IMR-90 (cell line): Measurements from ENCODE around the gene AUTS2. TPM values are rescaled to one million over a fixed set of nuclear protein-coding genes. Genes with fewer than 3 reads are reported as not detected.

Experiments used
- ATAC-seq: fragments of 200-7000 bp; cut with Tn5 transposase; 2 replicates; pipeline ENCODE4 v1.9.1; 2020; ENCODE audit warnings: low read depth, mild to moderate bottlenecking, moderate library complexity
- BruUV-seq: library from RNA; stranded (reverse); fragments of 400-500 nt; replicated peaks from 2 replicates; lab custom pipeline; 2021; lab: Mats Ljungman, UMichigan
- CTCF ChIA-PET: fragments of 300-600 bp; formaldehyde crosslinking; extraction: SDS; loops from one replicate; lab custom pipeline; 2021; ENCODE audit warnings: antibody characterized with exemption; lab: Yijun Ruan, JAX
- POLR2A ChIA-PET: fragments of 300-600 bp; sonication (Branson Sonifier 250); formaldehyde crosslinking; loops from one replicate; lab custom pipeline; 2022; ENCODE audit warnings: antibody characterized with exemption; ENCODE audit not compliant: unreplicated experiment; lab: Charles Lee
- DNase-seq: peaks from one replicate; pipeline ENCODE4 v3.0.0; 2013
- H2AFZ ChIP-seq: replicated peaks from 2 replicates; pipeline ENCODE3; 2013; ENCODE audit warnings: low read length, mild to moderate bottlenecking; ENCODE audit not compliant: poor library complexity
- H2AK5ac ChIP-seq: 2 replicates; pipeline ENCODE4 v1.6.1; 2013; ENCODE audit warnings: low read depth, low read length, inconsistent platforms
- H2AK9ac ChIP-seq: replicated peaks from 2 replicates; pipeline ENCODE3; 2013; ENCODE audit warnings: mild to moderate bottlenecking, low read depth, low read length, moderate library complexity; ENCODE audit not compliant: poor library complexity
- H2BK120ac ChIP-seq: 2 replicates; pipeline ENCODE4 v1.6.1; 2013; ENCODE audit warnings: low read depth, low read length, inconsistent platforms
- H2BK15ac ChIP-seq: 3 replicates; pipeline ENCODE4 v1.6.1; 2013; ENCODE audit warnings: low read depth, low read length, inconsistent platforms
- H2BK20ac ChIP-seq: 2 replicates; pipeline ENCODE4 v1.6.1; 2013; ENCODE audit warnings: low read depth, mild to moderate bottlenecking, inconsistent platforms, low read length, moderate library complexity
- H2BK5ac ChIP-seq: 2 replicates; pipeline ENCODE4 v1.6.1; 2013; ENCODE audit warnings: mild to moderate bottlenecking, low read depth, low read length, inconsistent platforms; ENCODE audit not compliant: poor library complexity, severe bottlenecking
- H3K14ac ChIP-seq: replicated peaks from 2 replicates; pipeline ENCODE4 v1.6.1; 2013; ENCODE audit warnings: low read depth, low read length, inconsistent platforms
- H3K18ac ChIP-seq: 2 replicates; pipeline ENCODE4 v1.6.1; 2013; ENCODE audit warnings: low read depth, low read length, control low read depth
- H3K23ac ChIP-seq: 2 replicates; pipeline ENCODE4 v1.6.1; 2013; ENCODE audit warnings: low read depth, low read length, inconsistent platforms
- H3K27ac ChIP-seq: 2 replicates; pipeline ENCODE4 v1.5.1; 2013; ENCODE audit warnings: mild to moderate bottlenecking, control low read depth, low read length; ENCODE audit not compliant: insufficient read depth
- H3K27me3 ChIP-seq: 2 replicates; pipeline ENCODE4 v1.6.1; 2013; ENCODE audit warnings: low read length; ENCODE audit not compliant: control insufficient read depth, insufficient read depth
- H3K36me3 ChIP-seq: 2 replicates; pipeline ENCODE4 v1.6.1; 2013; ENCODE audit warnings: low read length, mixed read lengths; ENCODE audit not compliant: control insufficient read depth, insufficient read depth
- H3K4ac ChIP-seq: 2 replicates; pipeline ENCODE4 v1.6.1; 2013; ENCODE audit warnings: low read depth, low read length, inconsistent platforms
- H3K4me1 ChIP-seq: 2 replicates; pipeline ENCODE4 v1.6.1; 2013; ENCODE audit warnings: low read length, mixed read lengths; ENCODE audit not compliant: control insufficient read depth, insufficient read depth
- H3K4me2 ChIP-seq: 2 replicates; pipeline ENCODE4 v1.6.1; 2013; ENCODE audit warnings: low read depth, mild to moderate bottlenecking, control low read depth, low read length, moderate library complexity
- H3K4me3 ChIP-seq: 2 replicates; pipeline ENCODE4 v1.5.1; 2013; ENCODE audit warnings: low read depth, mild to moderate bottlenecking, control low read depth, low read length, moderate library complexity; ENCODE audit not compliant: insufficient read depth
- H3K56ac ChIP-seq: 2 replicates; pipeline ENCODE4 v1.6.1; 2013; ENCODE audit warnings: low read length, inconsistent platforms; ENCODE audit not compliant: insufficient read depth; ENCODE audit errors: extremely low read depth
- H3K79me1 ChIP-seq, 2 experiments: 2 replicates each; pipeline ENCODE4 v1.6.1; 2013; ENCODE audit warnings: low read length in 2 of 2, inconsistent platforms in 1 of 2, low read depth in 1 of 2
- H3K9ac ChIP-seq: 2 replicates; pipeline ENCODE4 v1.6.1; 2013; ENCODE audit warnings: low read depth, low read length, control low read depth
- H3K9me1 ChIP-seq: 2 replicates; pipeline ENCODE4 v1.6.1; 2013; ENCODE audit warnings: low read length, inconsistent platforms; ENCODE audit not compliant: insufficient read depth
- H3K9me3 ChIP-seq: 2 replicates; pipeline ENCODE4 v1.6.1; 2013; ENCODE audit warnings: low read length; ENCODE audit not compliant: control insufficient read depth, insufficient read depth
- H4K20me1 ChIP-seq: 2 replicates; pipeline ENCODE4 v1.6.1; 2013; ENCODE audit warnings: low read length, inconsistent platforms; ENCODE audit not compliant: insufficient read depth
- H4K5ac ChIP-seq: 2 replicates; pipeline ENCODE4 v1.6.1; 2013; ENCODE audit warnings: mild to moderate bottlenecking, low read depth, low read length, control low read depth
- H4K8ac ChIP-seq, 2 experiments: 2 replicates each; pipeline ENCODE4 v1.6.1; 2013; ENCODE audit warnings: low read depth in 2 of 2, low read length in 2 of 2, control low read depth in 1 of 2, inconsistent platforms in 1 of 2
- H4K91ac ChIP-seq: 2 replicates; pipeline ENCODE4 v1.6.1; 2013; ENCODE audit warnings: low read depth, low read length, inconsistent platforms; ENCODE audit not compliant: insufficient read depth
- FOS ChIP-seq: fragments of 150-350 bp; IDR thresholded peaks from 2 replicates; pipeline ENCODE4 v1.6.1; 2016; ENCODE audit warnings: low read depth, low read length
- MXI1 ChIP-seq: IDR thresholded peaks from 2 replicates; pipeline ENCODE4 v1.6.1; 2012; ENCODE audit warnings: low read depth, mild to moderate bottlenecking, low read length, moderate library complexity, borderline replicate concordance
- NFE2L2 ChIP-seq: fragments of 150-350 bp; IDR thresholded peaks from 2 replicates; pipeline ENCODE4 v1.6.1; 2016; ENCODE audit warnings: low read depth, mild to moderate bottlenecking, low read length
- SMC3 ChIP-seq: fragments of 150-350 bp; IDR thresholded peaks from 2 replicates; pipeline ENCODE4 v1.6.1; 2016; ENCODE audit warnings: low read depth, mild to moderate bottlenecking, antibody characterized with exemption, low read length, moderate library complexity
- USF2 ChIP-seq: fragments of 150-350 bp; IDR thresholded peaks from 2 replicates; pipeline ENCODE4 v1.6.1; 2017; ENCODE audit warnings: mild to moderate bottlenecking, antibody characterized with exemption, low read length, low read depth
- WGBS, 2 experiments: methylation state at CpG; one replicate each; pipeline versions ENCODE4 v1.1.5 to v1.1.7; 2013; ENCODE audit warnings: missing lambda C conversion rate in 2 of 2; ENCODE audit not compliant: insufficient read length in 1 of 2; ENCODE audit errors: extremely low coverage in 2 of 2; 5-methylcytosine and 5-hydroxymethylcytosine counted together
- dilution Hi-C: fragments of 300-500 bp; cut with HindIII; formaldehyde crosslinking; loops from one replicate; pipeline ENCODE4 v1.14.3; 2018; ENCODE audit warnings: low sequenced_read_pairs; ENCODE audit not compliant: unreplicated experiment
- in situ Hi-C: fragments of 300-500 bp; cut with MboI; formaldehyde crosslinking; loops from 3 replicates; pipeline ENCODE4 v1.14.3; 2019; ENCODE audit warnings: low sequenced_read_pairs, inconsistent platforms, mixed read lengths
- intact Hi-C: fragments of 100-400 bp; cut with micrococcal nuclease; formaldehyde crosslinking; loops from 2 replicates; pipeline ENCODE4 v1.10.0; 2022
- polyA plus RNA-seq, 3 experiments: library from polyadenylated mRNA; depleted of rRNA; stranded (reverse); fragments of >200 nt; gene quantifications; 2 replicates each; pipeline ENCODE4 v1.2.3, GENCODE V29; 2012; ENCODE audit warnings: low replicate concordance in 1 of 3
- total RNA-seq: library from RNA; depleted of rRNA; stranded (reverse); fragments of >200 nt; gene quantifications from 2 replicates; pipeline ENCODE4 v1.2.3, GENCODE V29; 2012

The AUTS2 gene
- total and polyA plus RNA-seq, 2 of the 4 experiments (the other 2 are of a cell fraction), result 0.90 to 3.0 TPM

GRCh38 chr7:69619635-69620034 is 21.4 kb downstream of the AUTS2 start:
- dilution Hi-C loops (no loop called here), intact Hi-C loops (no loop called here), in situ Hi-C loops (no loop called here)
- no peak overlapping the region for H2AK5ac ChIP-seq
- no peaks in the 10 kb centered on the region for H3K79me1 ChIP-seq
- no peaks in the 10 kb centered on the region for H3K27me3 ChIP-seq
- H2AFZ ChIP-seq, result no peak overlapping the region
- no peak overlapping the region for H4K91ac ChIP-seq
- no peak for TF ChIP-seq NFE2L2
- TF ChIP-seq USF2, result no peak
- no peak for TF ChIP-seq SMC3
- TF ChIP-seq FOS, result no peak
- no peak for TF ChIP-seq MXI1
- no peak overlapping the region for H3K27ac ChIP-seq
- no peak overlapping the region for H2BK15ac ChIP-seq
- H3K36me3 ChIP-seq, result no peaks in the 10 kb centered on the region
- H3K4me1 ChIP-seq, result no peaks in the 10 kb centered on the region
- no peak overlapping the region for H3K4ac ChIP-seq
- H4K20me1 ChIP-seq, result no peaks in the 10 kb centered on the region
- H3K9ac ChIP-seq, result no peak overlapping the region
- CTCF ChIA-PET, result no interaction called here
- no peaks in the 10 kb centered on the region for H3K9me1 ChIP-seq
- no peak overlapping the region for H2BK5ac ChIP-seq
- H2BK20ac ChIP-seq, result no peak overlapping the region
- H3K4me2 ChIP-seq, result no peak overlapping the region
- DNase-seq, result no peak
- no peak overlapping the region for H4K8ac ChIP-seq
- H2BK120ac ChIP-seq, result no peak overlapping the region
- WGBS, 2 experiments, result no CpG with 5 or more reads among the region's 2 CpGs
- no peak overlapping the region for H4K5ac ChIP-seq
- no peaks in the 10 kb centered on the region for H3K9me3 ChIP-seq
- no peak overlapping the region for H2AK9ac ChIP-seq
- H3K23ac ChIP-seq, result no peak overlapping the region
- POLR2A ChIA-PET, result no interaction called here
- no peak overlapping the region for H3K56ac ChIP-seq
- BruUV-seq, result no TSS peak
- no peak overlapping the region for H3K4me3 ChIP-seq
- no peak overlapping the region for H3K14ac ChIP-seq
- no peak for ATAC-seq
- H3K18ac ChIP-seq, result no peak overlapping the region
